Peyer's patch (tissue), 4 donors: ENCODE measurements around the gene POLR2L. TPM values are rescaled to one million over a fixed set of nuclear protein-coding genes. Genes with fewer than 3 reads are reported as not detected.

ENCODE experiments used
- DNase-seq, 3 donors: peaks; one replicate each; pipeline ENCODE4 v3.0.0-alpha.2; 2017 to 2019
- H3K27ac ChIP-seq, 4 donors: fragments of 200-600 bp; sonication (generic); one replicate each; pipeline ENCODE4 v1.5.1; 2016 to 2019
- H3K27me3 ChIP-seq, 2 donors: fragments of 200-600 bp; sonication (generic); one replicate each; pipeline ENCODE4 v1.5.1; 2019
- H3K36me3 ChIP-seq, 3 donors: fragments of 200-600 bp; sonication (generic); one replicate each; pipeline ENCODE4 v1.5.1; 2016 to 2019
- H3K4me1 ChIP-seq, 4 donors: fragments of 200-600 bp; sonication (generic); one replicate each; pipeline ENCODE4 v1.5.1; 2016 to 2019
- H3K4me3 ChIP-seq, 4 donors: fragments of 200-600 bp; sonication (generic); 1 replicate in 3 of 4; 2 replicates in 1 of 4; pipeline ENCODE4 v1.5.1; 2016 to 2019; ENCODE audit warnings: mild to moderate bottlenecking in 1 of 4
- H3K9me3 ChIP-seq, 4 donors: fragments of 200-600 bp; sonication (generic); one replicate each; pipeline ENCODE4 v1.5.1; 2016 to 2019; ENCODE audit warnings: mild to moderate bottlenecking in 1 of 4
- CTCF ChIP-seq, 6 experiments: fragments of 450-650 bp in 4 of 6; fragments of 200-600 bp in 2 of 6; sonication (generic) in 1 of 6; IDR thresholded peaks; one replicate each; pipeline ENCODE4 v1.5.1; 2017 to 2019; ENCODE audit warnings: antibody characterized with exemption in 6 of 6, mild to moderate bottlenecking in 3 of 6, moderate library complexity in 1 of 6
- POLR2A ChIP-seq, 2 donors: fragments of 450-650 bp; IDR thresholded peaks; one replicate each; pipeline ENCODE4 v1.5.1; 2017; ENCODE audit warnings: antibody characterized with exemption in 2 of 2, mild to moderate bottlenecking in 2 of 2, moderate library complexity in 2 of 2
- total RNA-seq, 4 donors: library from RNA; depleted of rRNA; stranded (reverse); fragments of >200 nt; gene quantifications; one replicate each; pipeline ENCODE4 v1.1.0, GENCODE V29; 2016

POLR2L gene
- total RNA-seq, 4 donors from 2014 or later: 37.8 to 67.1 (median 44.8) TPM

DNA sequence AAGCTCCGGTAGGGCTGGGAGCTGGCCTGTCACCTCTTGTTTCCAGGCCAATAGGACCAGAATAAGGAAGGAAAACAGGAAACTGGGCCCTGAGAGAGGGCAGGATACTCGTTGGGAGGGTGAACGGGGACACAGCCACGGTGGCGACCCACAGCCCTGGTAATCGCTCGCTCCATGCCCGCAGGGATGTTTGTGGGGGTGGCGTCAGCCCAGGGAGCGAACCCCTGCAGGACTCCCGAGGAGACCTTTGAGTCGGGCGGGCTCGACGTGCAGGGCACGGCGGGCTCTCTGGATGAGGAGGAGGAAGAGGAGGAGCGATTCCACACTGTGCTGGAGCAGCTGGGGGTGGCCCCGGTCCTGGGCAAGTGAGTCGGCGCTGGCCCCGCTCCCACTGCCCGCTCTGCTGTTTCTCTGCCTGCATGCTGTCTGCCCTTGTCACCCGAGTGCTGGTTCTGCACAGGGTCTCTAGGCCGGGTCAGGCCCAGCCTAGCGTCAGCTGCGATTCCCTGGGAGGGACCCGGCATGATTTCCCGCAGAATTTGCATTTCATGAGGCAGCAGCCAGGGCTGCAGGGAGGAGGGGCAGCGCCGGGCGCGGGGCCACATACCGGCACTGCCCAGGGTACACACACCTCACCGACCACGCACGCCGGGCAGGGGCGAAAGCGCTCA lies 13.0 kb downstream of the POLR2L start:
- Histone ChIP-seq H3K4me3 (peak overlapping the region; percentile 33 to 49 (median 41)), H3K36me3 (peaks cover 0 to 14% (median 0%) of the 10 kb centered on the region in 3 donors), H3K27ac (peak overlapping the region; percentile 81 to 94 (median 85)), H3K27me3 (peaks cover 0 to 20% of the 10 kb centered on the region in 2 donors), H3K4me1 (peaks cover 19 to 87% (median 42%) of the 10 kb centered on the region in 4 donors), H3K9me3 (no peaks in the 10 kb centered on the region)
- DNase-seq: peak in 2 of 3 donors; percentile 65 to 72
- TF ChIP-seq POLR2A (IDR thresholded peaks at IDR 0.05): no peak
- TF ChIP-seq CTCF (IDR thresholded peaks at IDR 0.05): no peak

GRCh38 chr11:828506-829175 lies 13.7 kb downstream of the POLR2L start:
- Histone ChIP-seq H3K27me3 (peaks cover 0 to 20% of the 10 kb centered on the region in 2 donors), H3K4me3 (peak overlapping the region in 2 of 4 donors; percentile 39 to 49), H3K9me3 (no peaks in the 10 kb centered on the region), H3K27ac (peak overlapping the region; percentile 81 to 94 (median 85)), H3K4me1 (peaks cover 18 to 80% (median 42%) of the 10 kb centered on the region in 4 donors), H3K36me3 (peaks cover 0 to 21% (median 0%) of the 10 kb centered on the region in 3 donors)
- TF ChIP-seq POLR2A (IDR thresholded peaks at IDR 0.05) (no peak), CTCF (IDR thresholded peaks at IDR 0.05) (no peak)
- DNase-seq: no peak

DNA sequence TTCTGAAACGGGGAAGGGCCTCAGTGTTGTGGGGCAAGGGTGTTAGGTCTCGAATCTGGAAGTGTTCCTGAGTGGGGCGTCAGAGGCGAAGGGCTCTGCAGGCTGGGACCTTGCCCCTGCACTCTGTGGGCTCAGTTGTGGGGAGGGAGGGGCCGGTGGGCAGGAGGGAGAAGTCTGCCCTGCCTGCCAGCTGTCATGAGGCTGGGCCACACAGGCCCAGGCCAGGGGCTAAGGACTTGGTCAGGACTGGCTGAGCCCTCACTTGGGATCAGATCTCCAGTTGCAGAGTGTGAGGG lies 14.5 kb downstream of the POLR2L start, which contains the start of gene CRACR2B:
TSS of gene CRACR2B (plus strand) at position 23 of the 296 bp plus-strand sequence. CDS start 689 bp downstream, outside the sequence.
- Histone ChIP-seq H3K27me3 (peaks cover 0 to 20% of the 10 kb centered on the region in 2 donors), H3K9me3 (no peaks in the 10 kb centered on the region), H3K27ac (peak within 1 kb of the TSS; percentile 81 to 94 (median 85)), H3K36me3 (peaks cover 0 to 27% (median 0%) of the 10 kb centered on the region in 3 donors), H3K4me1 (peaks cover 18 to 77% (median 42%) of the 10 kb centered on the region in 4 donors), H3K4me3 (peak within 1 kb of the TSS; percentile 55 to 73 (median 64))
- DNase-seq: peak in 2 of 3 donors; percentile 72 to 77
- TF ChIP-seq POLR2A (IDR thresholded peaks at IDR 0.05): peak in 1 of 2 donors; percentile 58
- no peak for TF ChIP-seq CTCF (IDR thresholded peaks at IDR 0.05)

DNA sequence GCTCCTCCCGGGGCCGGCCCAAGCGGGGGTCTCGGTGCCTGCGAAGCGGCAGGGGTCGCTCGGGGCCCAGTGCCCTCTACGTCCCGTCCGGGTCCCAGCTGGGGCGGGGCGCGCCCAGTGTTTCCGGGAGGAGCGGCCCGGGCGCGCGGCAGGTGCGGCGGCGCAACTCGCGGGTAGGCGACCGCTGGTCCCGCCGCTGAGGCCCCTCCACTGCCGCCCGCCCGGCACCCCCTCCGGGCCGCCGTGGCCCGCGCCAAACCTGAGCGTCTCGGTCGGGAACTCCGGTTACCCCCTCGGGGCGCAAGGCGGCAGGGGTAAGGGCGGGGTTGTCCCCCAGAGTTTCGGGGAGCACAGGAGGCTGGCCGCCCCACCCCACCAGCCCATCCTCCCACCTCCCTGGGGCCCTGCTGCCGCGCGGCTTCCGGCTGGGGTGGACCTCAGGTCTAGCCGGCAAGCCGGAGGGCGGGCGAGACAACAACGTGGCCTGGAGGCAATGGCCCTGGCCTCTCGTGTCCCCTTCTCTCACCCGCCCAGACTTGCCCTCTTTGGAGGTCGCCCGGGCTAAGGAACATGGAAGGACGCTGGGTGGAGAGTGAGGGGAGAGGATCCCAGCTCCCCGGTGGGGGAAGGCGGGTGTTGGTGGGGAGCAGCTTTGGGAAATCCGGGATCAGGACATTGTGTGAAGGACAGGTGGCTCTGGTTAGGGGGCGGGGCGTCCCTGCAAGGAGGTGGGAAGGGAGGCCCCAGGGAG lies 15.0 kb downstream of the POLR2L start:
- peak; percentile 65 to 82 (median 81) for DNase-seq

More for the DNA sequence above, 15.0 kb downstream of the POLR2L start:
- peak overlapping the region; percentile 81 to 94 (median 85) for H3K27ac ChIP-seq
- peaks cover 18 to 75% (median 41%) of the 10 kb centered on the region in 4 donors for H3K4me1 ChIP-seq
- H3K36me3 ChIP-seq: peaks cover 0 to 29% (median 0%) of the 10 kb centered on the region in 3 donors
- H3K9me3 ChIP-seq: no peaks in the 10 kb centered on the region
- peak overlapping the region; percentile 55 to 73 (median 64) for H3K4me3 ChIP-seq
- TF ChIP-seq CTCF (IDR thresholded peaks at IDR 0.05) (peak in 1 of 6 experiments; percentile 3), POLR2A (IDR thresholded peaks at IDR 0.05) (no peak)
- H3K27me3 ChIP-seq: peaks cover 0 to 20% of the 10 kb centered on the region in 2 donors
